Brain microvascular endothelial cell (primary cell): ENCODE results near the gene TFF1.

Experiments
- DNase-seq: peaks from one replicate; pipeline ENCODE4 v3.0.0-alpha.2; 2020
- H3K27ac ChIP-seq: fragments of 250-450 bp; sonication (Bioruptor Pico); 2 replicates; pipeline ENCODE4 v1.5.1; 2020; ENCODE audit warnings: mild to moderate bottlenecking, moderate library complexity
- H3K27me3 ChIP-seq: fragments of 250-450 bp; sonication (Bioruptor Pico); replicated peaks from 2 replicates; pipeline ENCODE4 v1.5.1; 2020; ENCODE audit warnings: mild to moderate bottlenecking
- H3K36me3 ChIP-seq: fragments of 250-450 bp; sonication (Bioruptor Pico); replicated peaks from 2 replicates; pipeline ENCODE4 v1.5.1; 2020; ENCODE audit warnings: mild to moderate bottlenecking
- H3K4me3 ChIP-seq: 2 replicates; pipeline ENCODE4 v1.5.1; 2011; ENCODE audit warnings: low read depth, mild to moderate bottlenecking, control low read depth, low read length, moderate library complexity
- CTCF ChIP-seq: IDR thresholded peaks from 2 replicates; pipeline ENCODE4 v1.5.1; 2011; ENCODE audit warnings: low read depth, mild to moderate bottlenecking, moderate library complexity, low read length, control low read depth, inconsistent platforms; ENCODE audit errors: missing control alignments
- in situ Hi-C: cut with HindIII; loops from 2 replicates; pipeline ENCODE4 v1.10.0; 2017; ENCODE audit warnings: low sequenced_read_pairs, low pct_ligation_motif_present

Gene TFF1

GRCh38 chr21:42387164-42387563, 20.8 kb upstream of the TFF1 start:
- DNase-seq, result no peak
- in situ Hi-C loops, result no loop called here
- no peak for TF ChIP-seq CTCF
- H3K36me3 ChIP-seq, result no peaks in the 10 kb centered on the region
- no peak overlapping the region for H3K27ac ChIP-seq
- no peak overlapping the region for H3K4me3 ChIP-seq
- H3K27me3 ChIP-seq, result no peaks in the 10 kb centered on the region

- no peak for DNase-seq
- H3K36me3 ChIP-seq, result no peaks in the 10 kb centered on the region
- no peak for TF ChIP-seq CTCF
- in situ Hi-C loops, result no loop called here
- H3K27me3 ChIP-seq, result no peaks in the 10 kb centered on the region
- no peak overlapping the region for H3K4me3 ChIP-seq
- H3K27ac ChIP-seq, result no peak overlapping the region
Measured at GRCh38 chr21:42386034-42386591, 19.8 kb upstream of the TFF1 start.

GRCh38 chr21:42385619-42386018, 19.3 kb upstream of the TFF1 start:
- TF ChIP-seq CTCF, result no peak

GRCh38 chr21:42384989-42385388, 18.7 kb upstream of the TFF1 start:
- no peaks in the 10 kb centered on the region for H3K36me3 ChIP-seq
- in situ Hi-C loops, result no loop called here
- no peak for TF ChIP-seq CTCF
- no peak overlapping the region for H3K27ac ChIP-seq
- no peak for DNase-seq
- no peak overlapping the region for H3K4me3 ChIP-seq
- H3K27me3 ChIP-seq, result no peaks in the 10 kb centered on the region

More at GRCh38 chr21:42385619-42386018, 19.3 kb upstream of the TFF1 start:
- H3K27ac ChIP-seq, result no peak overlapping the region
- no peaks in the 10 kb centered on the region for H3K36me3 ChIP-seq
- in situ Hi-C loops, result no loop called here
- H3K4me3 ChIP-seq, result no peak overlapping the region
- no peaks in the 10 kb centered on the region for H3K27me3 ChIP-seq
- DNase-seq, result no peak

- in situ Hi-C loops, result no loop called here
- Histone ChIP-seq H3K27me3 (no peaks in the 10 kb centered on the region), H3K36me3 (no peaks in the 10 kb centered on the region), H3K4me3 (no peak overlapping the region), H3K27ac (no peak overlapping the region)
- TF ChIP-seq CTCF, result no peak
- no peak for DNase-seq
Measured at GRCh38 chr21:42384156-42384945, 18.0 kb upstream of the TFF1 start.
